Kidney epithelial cell (primary cell): Measurements from ENCODE around the gene PLEKHM1. TPM values are rescaled to one million over a fixed set of nuclear protein-coding genes. Genes with fewer than 3 reads are reported as not detected.

Experiments
- DNase-seq: peaks from one replicate; pipeline ENCODE4 v3.0.0-alpha.2; 2010; ENCODE audit warnings: low read depth
- H3K27me3 ChIP-seq: 2 replicates; pipeline ENCODE4 v1.6.0; 2011; ENCODE audit warnings: low read length; ENCODE audit not compliant: control insufficient read depth, insufficient read depth
- H3K36me3 ChIP-seq: 2 replicates; pipeline ENCODE4 v1.5.1; 2011; ENCODE audit warnings: low read length; ENCODE audit not compliant: control insufficient read depth, insufficient read depth
- H3K4me3 ChIP-seq: 2 replicates; pipeline ENCODE4 v1.5.1; 2011; ENCODE audit warnings: low read depth, mild to moderate bottlenecking, control low read depth, low read length
- CTCF ChIP-seq: IDR thresholded peaks from 2 replicates; pipeline ENCODE4 v1.5.1; 2011; ENCODE audit warnings: mild to moderate bottlenecking, moderate library complexity, low read length, control low read depth, inconsistent platforms; ENCODE audit not compliant: insufficient read depth, poor library complexity, severe bottlenecking
- total RNA-seq: library from RNA; depleted of rRNA; stranded (reverse); fragments of >200 nt; gene quantifications from 2 replicates; pipeline ENCODE4 v1.2.3, GENCODE V29; 2015

Gene PLEKHM1
- total RNA-seq, 1 donor from 2014 or later = 42.6 TPM

- TF ChIP-seq CTCF = peak; percentile 97
- Histone ChIP-seq H3K4me3 (no peak overlapping the region), H3K27me3 (peaks cover 23% of the 10 kb centered on the region), H3K36me3 (no peaks in the 10 kb centered on the region)
- DNase-seq = no peak
Measured at GRCh38 chr17:45428050-45428617, 62.4 kb downstream of the PLEKHM1 start.

GRCh38 chr17:45427181-45427835 is 63.2 kb downstream of the PLEKHM1 start:
- Histone ChIP-seq H3K4me3 (no peak overlapping the region), H3K36me3 (no peaks in the 10 kb centered on the region), H3K27me3 (peaks cover 23% of the 10 kb centered on the region)
- no peak for TF ChIP-seq CTCF
- no peak for DNase-seq

GRCh38 chr17:45426561-45426960 is 64.0 kb downstream of the PLEKHM1 start:
- TF ChIP-seq CTCF = no peak
- H3K4me3 ChIP-seq = no peak overlapping the region
- no peak for DNase-seq
- H3K27me3 ChIP-seq = peaks cover 22% of the 10 kb centered on the region
- no peaks in the 10 kb centered on the region for H3K36me3 ChIP-seq

GRCh38 chr17:45425984-45426413 is 64.5 kb downstream of the PLEKHM1 start:
- Histone ChIP-seq H3K4me3 (no peak overlapping the region), H3K36me3 (no peaks in the 10 kb centered on the region), H3K27me3 (peaks cover 17% of the 10 kb centered on the region)
- DNase-seq = no peak
- TF ChIP-seq CTCF = no peak

GRCh38 chr17:45425125-45425983 is 65.2 kb downstream of the PLEKHM1 start:
- peak; percentile 70 for TF ChIP-seq CTCF
- H3K4me3 ChIP-seq = peak overlapping the region; percentile 28

More at GRCh38 chr17:45425125-45425983, 65.2 kb downstream of the PLEKHM1 start:
- Histone ChIP-seq H3K36me3 (no peaks in the 10 kb centered on the region), H3K27me3 (peaks cover 10% of the 10 kb centered on the region)
- peak; percentile 81 for DNase-seq
